ENCODE results near the gene RBM33.

Gene RBM33

GRCh38 chr7:155804897-155805825 is 160.7 kb downstream of the RBM33 start:
- DNase-seq (ENCODE audit: low spot score) = peak; percentile 90
- TF ChIP-seq CTCF (IDR thresholded peaks at IDR 0.05; ENCODE audit: extremely low read depth, missing control alignments) = peak; percentile 55

GRCh38 chr7:155805826-155806095 is 161.3 kb downstream of the RBM33 start:
- no peak for TF ChIP-seq CTCF (IDR thresholded peaks at IDR 0.05; ENCODE audit: extremely low read depth, missing control alignments)
- DNase-seq (ENCODE audit: low spot score) = no peak

GRCh38 chr7:155806096-155806871 is 161.8 kb downstream of the RBM33 start:
- DNase-seq (ENCODE audit: low spot score) = no peak
- no peak for TF ChIP-seq CTCF (IDR thresholded peaks at IDR 0.05; ENCODE audit: extremely low read depth, missing control alignments)

- DNase-seq (ENCODE audit: low spot score) = no peak
- no peak for TF ChIP-seq CTCF (IDR thresholded peaks at IDR 0.05; ENCODE audit: extremely low read depth, missing control alignments)
Measured at GRCh38 chr7:155807065-155807671, 162.7 kb downstream of the RBM33 start.

GRCh38 chr7:155807789-155808548 is 163.5 kb downstream of the RBM33 start:
- TF ChIP-seq CTCF (IDR thresholded peaks at IDR 0.05; ENCODE audit: extremely low read depth, missing control alignments) = no peak
- DNase-seq (ENCODE audit: low spot score) = no peak

GRCh38 chr7:155808549-155809331 is 164.3 kb downstream of the RBM33 start:
- DNase-seq (ENCODE audit: low spot score) = peak; percentile 72
- no peak for TF ChIP-seq CTCF (IDR thresholded peaks at IDR 0.05; ENCODE audit: extremely low read depth, missing control alignments)
